ENCODE data around the gene ANKRD40CL. TPM values are rescaled to one million over a fixed set of nuclear protein-coding genes. Genes with fewer than 3 reads are reported as not detected.

The ANKRD40CL gene
- total RNA-seq, 2 donors from 2014 or later: not detected

DNA sequence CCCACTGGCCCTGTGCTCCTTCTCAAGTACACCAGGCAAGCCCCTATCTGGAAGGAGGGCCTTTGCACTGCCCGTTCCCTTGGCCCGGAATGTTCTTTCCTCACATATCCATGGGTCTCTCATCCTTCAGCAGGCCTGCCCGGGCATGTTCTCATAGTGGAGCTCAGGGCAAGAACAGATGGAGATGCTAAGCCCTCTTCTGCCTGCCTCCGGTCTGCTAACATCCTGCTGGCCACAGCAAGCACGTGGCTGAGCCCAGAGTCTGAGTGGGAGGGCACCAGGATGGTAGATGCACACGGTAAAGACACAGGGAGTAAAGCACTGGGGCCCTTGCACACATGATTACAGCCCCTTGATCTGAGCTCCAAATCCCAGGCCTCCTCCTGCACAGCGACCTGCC, 19.8 kb upstream of the ANKRD40CL start:
- peak overlapping the region; percentile 54 for H3K27ac Mint-ChIP-seq
- TF ChIP-seq, protein P1, sequence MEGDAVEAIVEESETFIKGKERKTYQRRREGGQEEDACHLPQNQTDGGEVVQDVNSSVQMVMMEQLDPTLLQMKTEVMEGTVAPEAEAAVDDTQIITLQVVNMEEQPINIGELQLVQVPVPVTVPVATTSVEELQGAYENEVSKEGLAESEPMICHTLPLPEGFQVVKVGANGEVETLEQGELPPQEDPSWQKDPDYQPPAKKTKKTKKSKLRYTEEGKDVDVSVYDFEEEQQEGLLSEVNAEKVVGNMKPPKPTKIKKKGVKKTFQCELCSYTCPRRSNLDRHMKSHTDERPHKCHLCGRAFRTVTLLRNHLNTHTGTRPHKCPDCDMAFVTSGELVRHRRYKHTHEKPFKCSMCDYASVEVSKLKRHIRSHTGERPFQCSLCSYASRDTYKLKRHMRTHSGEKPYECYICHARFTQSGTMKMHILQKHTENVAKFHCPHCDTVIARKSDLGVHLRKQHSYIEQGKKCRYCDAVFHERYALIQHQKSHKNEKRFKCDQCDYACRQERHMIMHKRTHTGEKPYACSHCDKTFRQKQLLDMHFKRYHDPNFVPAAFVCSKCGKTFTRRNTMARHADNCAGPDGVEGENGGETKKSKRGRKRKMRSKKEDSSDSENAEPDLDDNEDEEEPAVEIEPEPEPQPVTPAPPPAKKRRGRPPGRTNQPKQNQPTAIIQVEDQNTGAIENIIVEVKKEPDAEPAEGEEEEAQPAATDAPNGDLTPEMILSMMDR (conservative IDR thresholded peaks at IDR 0.05): no peak
- Histone ChIP-seq H3K9ac (ENCODE audit: extremely low read depth, low read length, poor library complexity, severe bottlenecking) (no peak overlapping the region), H3K36me3 (ENCODE audit: control insufficient read depth, insufficient read depth, low read length) (no peaks in the 10 kb centered on the region), H3K4me1 (ENCODE audit: control insufficient read depth, insufficient read depth, low read length) (no peaks in the 10 kb centered on the region), H3K4me3 (ENCODE audit: low read length) (no peak overlapping the region), H3K27me3 (ENCODE audit: control insufficient read depth, insufficient read depth, low read length, poor library complexity, severe bottlenecking) (no peaks in the 10 kb centered on the region), H3K9me3 (ENCODE audit: control insufficient read depth, low read length) (no peaks in the 10 kb centered on the region), H3K27ac (ENCODE audit: low read depth, low read length) (no peak overlapping the region)
- H3K4me1 Mint-ChIP-seq: peaks cover 3% of the 10 kb centered on the region
- H3K27me3 Mint-ChIP-seq (ENCODE audit: insufficient read depth): no peaks in the 10 kb centered on the region
- no peak overlapping the region for H3K4me3 Mint-ChIP-seq
- 89 to 92% methylated on average over 6 to 7 of the region's 7 CpGs for WGBS, 2 experiments (ENCODE audit: insufficient coverage in 1 of 2, insufficient read length in 1 of 2)
- no peaks in the 10 kb centered on the region for H3K36me3 Mint-ChIP-seq (ENCODE audit: low read depth)
- DNase-seq: no peak
- H3K9me3 Mint-ChIP-seq: peaks cover 2% of the 10 kb centered on the region

DNA sequence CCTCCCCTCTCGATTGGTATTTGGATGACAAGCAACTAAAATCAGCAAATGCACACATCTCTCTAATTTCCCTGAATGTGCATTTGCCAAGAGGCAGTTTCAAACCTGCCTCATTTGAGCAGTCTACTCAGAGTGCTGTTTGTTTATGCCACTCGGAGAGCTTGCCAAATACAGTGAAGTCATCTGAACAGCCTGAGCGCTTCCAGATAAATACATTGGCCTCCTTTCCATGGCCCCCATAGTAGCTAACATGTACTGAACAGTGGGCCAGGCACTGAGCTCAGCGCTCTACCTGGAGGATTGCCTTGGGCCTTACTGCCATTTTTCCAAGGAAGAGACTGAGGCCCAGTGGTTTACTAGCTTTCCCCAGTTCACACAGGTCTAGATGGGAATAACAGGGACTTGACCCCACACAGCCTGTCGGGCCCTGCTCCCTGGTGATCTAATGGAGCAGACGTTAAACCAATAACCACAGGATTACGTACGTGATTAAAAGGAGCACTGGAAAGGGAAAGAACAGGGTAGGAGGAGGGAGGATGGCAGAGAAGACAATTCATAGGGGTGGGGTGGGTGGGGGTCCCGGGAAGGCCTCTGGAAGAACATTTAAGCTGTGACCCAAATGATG, 18.7 kb upstream of the ANKRD40CL start:
- Mint-ChIP-seq H3K9me3 (peaks cover 2% of the 10 kb centered on the region), H3K36me3 (ENCODE audit: low read depth) (no peaks in the 10 kb centered on the region), H3K27me3 (ENCODE audit: insufficient read depth) (no peaks in the 10 kb centered on the region), H3K4me1 (peaks cover 3% of the 10 kb centered on the region), H3K4me3 (no peak overlapping the region), H3K27ac (no peak overlapping the region)
- no peaks in the 10 kb centered on the region for H3K36me3 ChIP-seq (ENCODE audit: control insufficient read depth, insufficient read depth, low read length)
- no peaks in the 10 kb centered on the region for H3K9me3 ChIP-seq (ENCODE audit: control insufficient read depth, low read length)
- no peak overlapping the region for H3K4me3 ChIP-seq (ENCODE audit: low read length)
- no peak overlapping the region for H3K9ac ChIP-seq (ENCODE audit: extremely low read depth, low read length, poor library complexity, severe bottlenecking)
- no peak overlapping the region for H3K27ac ChIP-seq (ENCODE audit: low read depth, low read length)
- H3K27me3 ChIP-seq (ENCODE audit: control insufficient read depth, insufficient read depth, low read length, poor library complexity, severe bottlenecking): no peaks in the 10 kb centered on the region
- no peaks in the 10 kb centered on the region for H3K4me1 ChIP-seq (ENCODE audit: control insufficient read depth, insufficient read depth, low read length)
- TF ChIP-seq, protein P1 (conservative IDR thresholded peaks at IDR 0.05): no peak
- 94 to 95% methylated on average over 8 to 9 of the region's 9 CpGs for WGBS, 2 experiments (ENCODE audit: insufficient coverage in 1 of 2, insufficient read length in 1 of 2)
- no peak for DNase-seq

GRCh38 chr17:50785126-50785525, 17.8 kb upstream of the ANKRD40CL start:
- H3K36me3 ChIP-seq (ENCODE audit: control insufficient read depth, insufficient read depth, low read length): no peaks in the 10 kb centered on the region
- Mint-ChIP-seq H3K9me3 (peaks cover 2% of the 10 kb centered on the region), H3K27ac (no peak overlapping the region), H3K36me3 (ENCODE audit: low read depth) (no peaks in the 10 kb centered on the region), H3K27me3 (ENCODE audit: insufficient read depth) (no peaks in the 10 kb centered on the region), H3K4me1 (peaks cover 1% of the 10 kb centered on the region), H3K4me3 (no peak overlapping the region)
- 73 to 88% methylated on average over 1 to 4 of the region's 4 CpGs for WGBS, 2 experiments (ENCODE audit: insufficient coverage in 1 of 2, insufficient read length in 1 of 2)
- no peak overlapping the region for H3K27ac ChIP-seq (ENCODE audit: low read depth, low read length)
- H3K27me3 ChIP-seq (ENCODE audit: control insufficient read depth, insufficient read depth, low read length, poor library complexity, severe bottlenecking): no peaks in the 10 kb centered on the region
- no peaks in the 10 kb centered on the region for H3K4me1 ChIP-seq (ENCODE audit: control insufficient read depth, insufficient read depth, low read length)
- no peak overlapping the region for H3K4me3 ChIP-seq (ENCODE audit: low read length)
- H3K9ac ChIP-seq (ENCODE audit: extremely low read depth, low read length, poor library complexity, severe bottlenecking): no peak overlapping the region
- DNase-seq: no peak
- H3K9me3 ChIP-seq (ENCODE audit: control insufficient read depth, low read length): no peaks in the 10 kb centered on the region
- TF ChIP-seq, protein P1 (conservative IDR thresholded peaks at IDR 0.05): no peak
